ENCODE measurements around the gene CPM. TPM values are rescaled to one million over a fixed set of nuclear protein-coding genes. Genes with fewer than 3 reads are reported as not detected.
"Not testable (repeated sequence)": the region's sequence is repeated elsewhere in the genome, so short reads cannot be mapped to it uniquely, and the experiment has no call there.

Gene CPM
- total RNA-seq, 1 donor from 2014 or later = 7.5 TPM

GRCh38 chr12:68842123-68842522 lies 90.8 kb downstream of the CPM start:
- ATAC-seq (no peak), DNase-seq (ENCODE audit: missing footprints) (no peak)
- intact Hi-C loops (cut with DNase I) = no loop called here

GRCh38 chr12:68841717-68842116 lies 91.3 kb downstream of the CPM start:
- intact Hi-C loops (cut with DNase I) = no loop called here
- ATAC-seq = no peak
- no peak for DNase-seq (ENCODE audit: missing footprints)

- DNase-seq (ENCODE audit: missing footprints); intact Hi-C loops (cut with DNase I); ATAC-seq: not testable (repeated sequence)
These were observed 91.8 kb downstream of the CPM start for GRCh38 chr12:68841175-68841574.

- intact Hi-C loops (cut with DNase I) = no loop called here
- ATAC-seq (no peak), DNase-seq (ENCODE audit: missing footprints) (no peak)
These were observed 93.5 kb downstream of the CPM start for GRCh38 chr12:68839183-68840147.

GRCh38 chr12:68838046-68838886 lies 94.7 kb downstream of the CPM start:
- intact Hi-C loops (cut with DNase I) = no loop called here
- DNase-seq (ENCODE audit: missing footprints) (no peak), ATAC-seq (no peak)

- DNase-seq (ENCODE audit: missing footprints) (no peak), ATAC-seq (no peak)
- intact Hi-C loops (cut with DNase I) = no loop called here
These were observed 95.8 kb downstream of the CPM start for GRCh38 chr12:68837215-68837614.

- ATAC-seq = no peak
These were observed 97.5 kb downstream of the CPM start for GRCh38 chr12:68835333-68835908.

GRCh38 chr12:68833508-68833907 lies 99.5 kb downstream of the CPM start:
- DNase-seq (ENCODE audit: missing footprints) (no peak), ATAC-seq (no peak)
- intact Hi-C loops (cut with DNase I) = no loop called here

More at GRCh38 chr12:68835333-68835908, 97.5 kb downstream of the CPM start:
- no peak for DNase-seq (ENCODE audit: missing footprints)
- intact Hi-C loops (cut with DNase I) = no loop called here

GRCh38 chr12:68832504-68832867 lies 100.5 kb downstream of the CPM start:
- intact Hi-C loops (cut with DNase I) = no loop called here
- ATAC-seq = no peak
- no peak for DNase-seq (ENCODE audit: missing footprints)

- intact Hi-C loops (cut with DNase I) = no loop called here
- ATAC-seq (no peak), DNase-seq (ENCODE audit: missing footprints) (no peak)
These were observed 101.0 kb downstream of the CPM start for GRCh38 chr12:68831751-68832503.

- intact Hi-C loops (cut with DNase I) = no loop called here
- ATAC-seq = no peak
- no peak for DNase-seq (ENCODE audit: missing footprints)
These were observed 101.7 kb downstream of the CPM start for GRCh38 chr12:68831272-68831671.

GRCh38 chr12:68828672-68829068 lies 104.3 kb downstream of the CPM start:
- no peak for ATAC-seq
- intact Hi-C loops (cut with DNase I) = no loop called here
- DNase-seq (ENCODE audit: missing footprints) = no peak

GRCh38 chr12:68827895-68828671 lies 104.9 kb downstream of the CPM start:
- intact Hi-C loops (cut with DNase I) = no loop called here
- DNase-seq (ENCODE audit: missing footprints) (no peak), ATAC-seq (no peak)

- intact Hi-C loops (cut with DNase I) = no loop called here
- ATAC-seq (no peak), DNase-seq (ENCODE audit: missing footprints) (no peak)
These were observed 107.3 kb downstream of the CPM start for GRCh38 chr12:68825569-68826217.

- ATAC-seq (no peak), DNase-seq (ENCODE audit: missing footprints) (no peak)
- intact Hi-C loops (cut with DNase I) = no loop called here
These were observed 108.2 kb downstream of the CPM start for GRCh38 chr12:68824597-68825250.

- intact Hi-C loops (cut with DNase I) = no loop called here
- no peak for DNase-seq (ENCODE audit: missing footprints)
- ATAC-seq = no peak
These were observed 108.8 kb downstream of the CPM start for GRCh38 chr12:68824131-68824530.

GRCh38 chr12:68823696-68824095 lies 109.3 kb downstream of the CPM start:
- ATAC-seq (no peak), DNase-seq (ENCODE audit: missing footprints) (no peak)
- intact Hi-C loops (cut with DNase I) = no loop called here

Measured in Right ventricle myocardium inferior (tissue), 1 donor.